NCI-H1048 (cell line): ENCODE data around the gene YAE1.

Experiments
- DNase-seq: peaks from one replicate; lab custom pipeline; 2025; lab: John Stamatoyannopoulos, UW

Gene YAE1

GRCh38 chr7:39557222-39557621 is 9.0 kb upstream of the YAE1 start:
- no peak for DNase-seq

- DNase-seq = no peak
Measured at GRCh38 chr7:39557911-39558310, 8.3 kb upstream of the YAE1 start.

- DNase-seq = no peak
Measured at GRCh38 chr7:39560408-39560807, 5.8 kb upstream of the YAE1 start.

- no peak for DNase-seq
Measured at GRCh38 chr7:39560997-39561396, 5.2 kb upstream of the YAE1 start.

- DNase-seq = no peak
Measured at GRCh38 chr7:39565538-39565937, 666 bp upstream of the YAE1 start.

- no peak for DNase-seq
Measured at GRCh38 chr7:39567294-39567693, 1.1 kb downstream of the YAE1 start.

- DNase-seq = no peak
Measured at GRCh38 chr7:39574673-39575349, 8.6 kb downstream of the YAE1 start.

GRCh38 chr7:39577229-39577874 is 11.1 kb downstream of the YAE1 start:
- no peak for DNase-seq

GRCh38 chr7:39580149-39580874 is 14.1 kb downstream of the YAE1 start:
- DNase-seq = peak; percentile 36

- no peak for DNase-seq
Measured at GRCh38 chr7:39582536-39582935, 16.3 kb downstream of the YAE1 start.

- DNase-seq = no peak
Measured at GRCh38 chr7:39583539-39583938, 17.3 kb downstream of the YAE1 start.

- DNase-seq = no peak
Measured at GRCh38 chr7:39587393-39587792, 21.2 kb downstream of the YAE1 start.

- DNase-seq = no peak
Measured at GRCh38 chr7:39588416-39588815, 22.2 kb downstream of the YAE1 start.

GRCh38 chr7:39589323-39590111 is 23.3 kb downstream of the YAE1 start:
- DNase-seq = no peak

- DNase-seq = no peak
Measured at GRCh38 chr7:39592586-39592985, 26.4 kb downstream of the YAE1 start.

- no peak for DNase-seq
Measured at GRCh38 chr7:39594988-39595620, 28.9 kb downstream of the YAE1 start.

GRCh38 chr7:39602351-39602750 is 36.1 kb downstream of the YAE1 start:
- no peak for DNase-seq

GRCh38 chr7:39603924-39604323 is 37.7 kb downstream of the YAE1 start:
- DNase-seq = no peak

GRCh38 chr7:39605087-39605486 is 38.9 kb downstream of the YAE1 start:
- DNase-seq = no peak

GRCh38 chr7:39606352-39606751 is 40.1 kb downstream of the YAE1 start:
- no peak for DNase-seq

GRCh38 chr7:39606941-39607340 is 40.7 kb downstream of the YAE1 start:
- no peak for DNase-seq

GRCh38 chr7:39607865-39608264 is 41.7 kb downstream of the YAE1 start:
- no peak for DNase-seq
